GM18861 (cell line): Measurements from ENCODE around the gene ASB6.

Experiments used
- ATAC-seq: cut with Tn5 transposase; IDR thresholded peaks from one replicate; pipeline ENCODE4 v1.9.1; 2021; ENCODE audit not compliant: unreplicated experiment

ASB6 gene, protein sequence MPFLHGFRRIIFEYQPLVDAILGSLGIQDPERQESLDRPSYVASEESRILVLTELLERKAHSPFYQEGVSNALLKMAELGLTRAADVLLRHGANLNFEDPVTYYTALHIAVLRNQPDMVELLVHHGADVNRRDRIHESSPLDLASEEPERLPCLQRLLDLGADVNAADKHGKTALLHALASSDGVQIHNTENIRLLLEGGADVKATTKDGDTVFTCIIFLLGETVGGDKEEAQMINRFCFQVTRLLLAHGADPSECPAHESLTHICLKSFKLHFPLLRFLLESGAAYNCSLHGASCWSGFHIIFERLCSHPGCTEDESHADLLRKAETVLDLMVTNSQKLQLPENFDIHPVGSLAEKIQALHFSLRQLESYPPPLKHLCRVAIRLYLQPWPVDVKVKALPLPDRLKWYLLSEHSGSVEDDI

DNA sequence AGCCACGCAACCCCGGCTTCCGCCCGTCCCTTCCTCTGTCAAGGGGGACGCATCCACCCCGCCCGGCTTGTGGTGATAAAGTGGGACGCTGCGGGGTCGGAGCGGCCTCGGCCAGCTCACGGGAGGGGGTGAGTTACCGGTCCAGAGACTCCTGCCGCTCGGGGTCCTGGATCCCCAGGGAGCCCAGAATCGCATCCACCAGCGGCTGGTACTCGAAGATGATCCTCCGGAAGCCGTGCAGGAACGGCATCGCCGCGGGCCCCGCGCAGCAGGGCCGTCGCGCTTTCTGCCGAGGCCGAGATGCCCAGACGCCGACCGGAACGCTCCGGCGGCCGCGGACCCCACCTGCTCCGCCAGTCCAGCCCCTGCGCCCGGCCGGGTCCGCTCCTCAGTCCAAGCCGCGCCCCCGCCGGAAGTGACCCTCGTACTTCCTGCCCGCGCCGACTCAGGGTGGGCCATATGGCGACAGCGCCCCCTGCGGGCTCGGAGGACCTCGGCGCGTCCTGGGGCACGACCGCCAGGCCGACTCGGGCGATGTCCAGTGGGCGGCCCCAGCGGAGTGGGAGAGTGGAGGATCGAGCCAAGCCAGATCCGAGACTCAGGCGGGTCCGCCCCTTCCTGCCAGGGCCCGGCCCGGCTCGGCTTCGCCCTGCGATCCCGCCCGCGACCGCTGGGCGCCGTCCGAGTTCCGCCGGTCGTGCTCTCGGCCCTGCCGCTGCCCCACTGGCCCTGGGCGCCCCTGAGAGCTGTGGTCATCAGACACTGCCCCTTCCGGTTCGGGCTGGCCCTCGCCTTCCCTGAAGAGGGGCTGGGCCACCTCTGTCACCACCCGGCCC is at the start of gene ASB6:
TSS of gene ASB6 (minus strand) at position 402 of the 836 bp plus-strand sequence. CDS start at position 250, 152 bp downstream.
- peak; percentile 81 for ATAC-seq

DNA sequence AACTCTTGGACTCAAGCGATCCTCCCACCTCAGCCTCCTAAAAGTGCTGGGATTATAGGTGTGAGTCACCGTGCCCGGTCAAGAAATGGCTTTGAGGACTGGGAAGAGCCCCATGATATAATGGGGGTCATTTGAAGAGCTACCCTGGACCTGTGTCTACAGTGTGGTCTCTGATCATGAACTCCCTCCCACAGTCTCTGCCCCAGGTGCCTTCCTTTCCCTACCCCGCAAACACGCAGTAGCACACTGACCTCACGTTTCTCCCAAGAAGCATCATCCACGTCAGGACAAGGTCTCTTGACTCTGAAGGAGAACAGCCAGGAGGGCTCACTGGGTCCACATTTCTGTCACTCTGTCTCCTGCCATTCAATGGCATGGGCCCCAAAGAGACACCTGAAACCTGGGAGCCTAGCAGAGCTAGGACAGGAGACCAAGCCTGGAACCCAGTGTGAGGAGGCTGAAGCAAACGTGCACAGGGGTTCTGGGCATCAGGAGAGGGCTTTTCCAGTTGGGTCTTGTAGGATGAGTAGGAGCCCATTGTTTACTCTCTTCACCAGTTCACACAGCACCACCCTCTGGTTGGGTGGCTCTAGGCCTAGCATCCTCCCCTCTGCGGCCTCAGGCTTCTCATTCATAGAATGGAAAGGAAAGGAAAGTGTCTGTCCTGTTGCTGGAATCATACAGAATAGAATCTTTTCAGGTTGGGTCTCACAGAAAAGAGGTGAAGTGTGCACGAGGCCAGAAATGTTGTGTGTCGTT is 46.5 kb upstream of the ASB6 start:
- ATAC-seq = no peak

DNA sequence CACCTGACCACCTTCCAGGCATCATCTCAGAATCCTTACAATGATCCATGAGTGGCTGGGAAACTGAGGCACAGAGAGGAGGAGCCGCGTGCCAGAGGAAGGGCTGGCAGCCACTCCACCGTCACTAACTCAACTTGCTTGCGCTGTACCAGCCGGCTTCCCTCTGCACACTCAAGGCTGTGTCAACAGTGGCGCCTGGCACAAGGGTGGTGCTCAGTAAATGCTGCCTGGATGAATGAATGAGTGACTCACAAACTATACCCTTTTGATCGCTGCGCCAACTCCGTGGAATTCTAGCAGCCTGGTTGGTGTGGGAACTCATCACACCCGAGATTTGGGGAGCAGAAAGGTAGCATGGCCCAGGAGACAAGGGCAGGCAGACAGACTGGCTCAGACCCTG is 45.4 kb upstream of the ASB6 start:
- no peak for ATAC-seq

DNA sequence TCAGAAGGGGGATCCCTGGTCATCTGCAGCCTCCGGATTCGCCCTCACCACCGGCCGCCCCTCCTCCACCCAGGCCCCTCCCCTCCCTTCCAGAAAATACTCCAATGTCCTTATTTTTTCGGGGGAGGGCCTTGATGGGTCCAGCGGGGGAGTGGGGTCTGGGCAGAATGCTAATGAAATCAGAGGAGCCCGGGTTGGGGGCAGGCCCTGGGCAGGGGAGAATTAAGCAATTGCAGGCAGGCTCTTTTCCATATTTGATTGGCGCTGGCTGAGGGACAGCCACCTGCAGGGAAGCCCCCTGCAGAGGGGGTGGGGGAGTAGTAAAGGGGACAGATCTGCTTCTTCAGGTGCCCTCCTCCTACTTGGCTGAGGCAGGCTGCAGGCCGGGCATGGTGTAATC is 44.8 kb upstream of the ASB6 start:
- no peak for ATAC-seq

DNA sequence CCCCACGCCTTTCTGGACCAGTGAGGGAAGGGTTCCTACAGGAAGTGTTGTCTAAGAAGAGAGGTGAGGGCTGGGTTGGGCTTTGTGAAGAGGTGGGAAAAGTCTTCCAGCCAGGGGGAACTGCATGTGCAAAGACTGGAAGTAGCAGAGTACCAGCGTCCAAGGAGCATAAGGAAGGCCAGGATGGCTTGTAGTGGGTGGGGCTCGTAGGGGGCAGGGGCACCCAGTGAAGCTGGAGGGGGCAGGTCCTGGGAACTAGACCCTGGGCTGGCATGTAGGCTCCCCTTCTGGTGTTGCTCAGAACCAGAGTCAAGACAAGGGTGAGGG is 43.9 kb upstream of the ASB6 start:
- no peak for ATAC-seq

DNA sequence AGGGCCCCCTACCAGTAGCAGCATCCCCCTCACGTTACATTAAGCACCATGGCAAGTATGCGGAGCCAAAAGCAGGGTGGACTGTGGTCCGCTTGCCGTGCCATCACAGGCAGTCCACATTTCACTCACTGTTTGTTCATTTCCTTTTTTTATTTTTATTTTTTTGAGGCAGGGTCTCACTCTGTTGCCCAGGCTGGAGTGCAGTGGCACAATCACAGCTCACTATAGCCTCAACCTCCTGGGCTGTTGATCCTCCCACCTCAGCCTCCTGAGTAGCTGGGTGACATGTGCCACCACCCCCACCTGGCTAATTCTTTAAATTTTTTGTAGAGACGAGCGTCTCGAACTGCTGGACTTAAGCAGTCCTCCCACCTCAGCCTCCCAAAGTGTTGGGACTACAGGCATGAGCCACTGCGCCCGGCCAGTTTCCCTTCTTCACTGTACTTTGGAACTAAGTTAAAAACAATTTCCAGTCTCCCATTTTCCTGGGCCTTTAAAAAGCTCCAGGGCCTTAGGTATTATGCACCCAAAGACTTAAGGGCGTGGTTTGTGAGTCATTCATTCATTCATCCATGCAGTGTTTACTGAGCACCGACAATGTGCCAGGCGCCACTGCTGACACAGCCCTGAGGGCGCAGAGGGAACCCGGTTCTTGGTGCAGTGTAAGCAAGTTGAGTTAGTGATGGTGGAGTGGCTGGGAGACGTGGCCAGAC is 43.4 kb upstream of the ASB6 start:
- no peak for ATAC-seq

DNA sequence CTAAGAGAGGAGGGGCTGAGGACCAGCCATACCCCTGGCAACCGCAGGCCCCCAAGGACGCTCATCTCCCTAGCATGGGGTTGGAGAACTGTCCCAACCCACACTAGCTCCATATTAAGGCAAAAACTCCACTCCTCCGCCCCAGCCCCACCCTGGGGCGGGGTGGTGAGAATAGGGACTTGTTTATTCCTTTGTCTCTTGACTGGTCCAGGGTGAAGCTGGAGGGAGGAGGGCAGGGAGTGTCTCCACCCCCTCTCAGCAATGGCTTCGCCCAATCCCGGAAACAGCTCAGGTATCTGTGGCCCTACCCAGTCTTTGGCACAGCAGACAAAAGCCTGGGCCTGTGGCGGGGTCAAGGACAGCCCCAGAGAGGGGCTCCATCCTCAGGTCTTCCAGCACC is 40.4 kb upstream of the ASB6 start:
- ATAC-seq = no peak

DNA sequence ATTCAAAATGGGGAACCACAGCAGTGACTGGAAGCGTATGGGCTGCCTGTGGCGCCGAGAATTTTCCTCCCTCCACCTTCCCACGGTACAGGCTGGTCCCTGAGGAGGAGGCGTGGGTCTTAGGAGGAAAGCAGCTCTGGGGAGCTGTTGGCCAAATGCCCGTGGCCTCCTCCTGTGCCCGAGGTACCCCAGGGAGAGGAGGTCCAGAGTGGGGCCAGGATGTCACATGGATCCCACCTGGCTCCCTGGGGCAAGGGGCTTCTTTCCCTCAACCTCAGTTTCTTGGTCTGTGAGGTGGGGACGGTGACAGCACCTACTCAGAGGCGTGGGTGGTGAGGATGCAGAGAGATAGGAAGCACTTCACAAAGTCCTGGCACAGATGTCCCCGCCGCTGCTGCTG is 40.0 kb upstream of the ASB6 start:
- no peak for ATAC-seq

DNA sequence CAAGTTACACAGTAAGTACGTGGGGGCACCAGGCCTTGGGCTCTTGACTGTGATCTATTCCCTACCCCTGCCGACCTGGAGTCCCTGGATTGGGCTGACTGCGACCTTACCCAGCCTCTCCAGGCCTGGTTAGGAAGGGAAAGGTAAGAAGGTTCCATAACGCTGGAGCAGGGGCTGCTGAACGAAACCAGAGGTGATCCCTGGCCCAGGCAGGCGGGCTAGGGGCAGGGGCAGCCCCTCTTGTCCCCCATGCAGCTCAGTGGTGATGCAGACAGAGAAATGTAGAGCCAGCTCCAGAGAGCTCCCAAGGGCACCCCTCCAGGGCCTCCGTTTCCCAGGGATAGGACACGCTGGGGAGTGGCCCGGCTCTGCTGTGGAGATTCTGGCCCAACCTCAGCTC is 37.6 kb upstream of the ASB6 start:
- ATAC-seq = no peak

DNA sequence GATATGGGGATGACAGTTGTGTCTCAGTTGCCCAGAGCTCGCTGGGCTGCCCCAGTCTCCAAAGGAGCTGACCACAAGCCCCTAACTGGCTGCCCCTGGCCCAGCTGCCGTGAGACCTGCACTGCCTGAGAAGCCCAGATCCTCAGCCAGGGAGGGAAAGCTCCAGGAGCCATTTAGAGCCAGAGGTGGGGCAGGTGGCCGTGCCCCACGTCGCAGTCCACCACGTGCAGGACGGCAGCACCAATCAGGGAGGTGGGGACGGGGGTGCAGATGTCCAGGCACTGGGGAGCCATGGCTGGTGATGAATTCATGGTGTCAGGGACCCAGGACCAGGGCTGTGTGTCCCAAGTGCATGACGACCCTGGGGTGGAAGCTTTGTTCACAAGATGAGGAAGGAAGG is 36.9 kb upstream of the ASB6 start:
- no peak for ATAC-seq

DNA sequence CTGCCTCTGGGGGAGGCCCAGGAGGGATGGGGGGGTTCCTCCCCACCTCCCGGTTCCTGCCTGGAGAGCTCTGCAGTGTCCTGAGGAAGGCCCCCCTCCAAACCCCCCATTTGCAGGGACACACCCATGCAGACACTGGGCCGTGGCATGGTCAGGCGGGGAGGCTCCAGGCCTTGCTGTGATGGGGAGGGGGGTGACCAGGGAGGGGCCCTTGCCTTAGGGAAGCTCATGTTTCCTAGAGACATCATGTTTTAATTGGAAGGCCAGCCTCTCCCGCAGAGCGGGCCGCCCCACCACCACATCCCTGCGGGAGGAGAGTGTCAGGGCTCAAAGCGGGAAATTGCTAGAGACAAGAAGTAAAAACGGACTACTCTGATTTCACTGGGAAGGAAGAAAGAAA is 35.5 kb upstream of the ASB6 start:
- no peak for ATAC-seq

DNA sequence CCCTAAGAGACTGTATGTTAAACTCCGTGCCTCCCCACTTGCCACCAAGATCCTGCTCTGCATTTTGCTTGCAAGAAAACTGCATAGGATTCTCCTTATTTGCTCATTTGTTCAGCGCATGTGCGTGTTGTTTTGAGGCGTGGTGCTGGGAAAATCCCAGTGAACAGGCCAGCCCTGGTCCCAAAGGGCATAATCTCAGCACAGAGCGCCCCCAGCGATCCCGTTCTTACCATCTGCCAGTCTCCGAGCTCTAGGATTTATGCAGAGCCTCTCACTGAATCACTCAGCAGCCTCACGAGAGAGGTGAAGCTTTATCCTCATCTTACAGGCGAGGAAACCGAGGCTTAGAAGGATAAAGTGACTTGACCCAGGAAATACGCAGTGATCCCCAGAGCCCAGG is 35.0 kb upstream of the ASB6 start:
- no peak for ATAC-seq

DNA sequence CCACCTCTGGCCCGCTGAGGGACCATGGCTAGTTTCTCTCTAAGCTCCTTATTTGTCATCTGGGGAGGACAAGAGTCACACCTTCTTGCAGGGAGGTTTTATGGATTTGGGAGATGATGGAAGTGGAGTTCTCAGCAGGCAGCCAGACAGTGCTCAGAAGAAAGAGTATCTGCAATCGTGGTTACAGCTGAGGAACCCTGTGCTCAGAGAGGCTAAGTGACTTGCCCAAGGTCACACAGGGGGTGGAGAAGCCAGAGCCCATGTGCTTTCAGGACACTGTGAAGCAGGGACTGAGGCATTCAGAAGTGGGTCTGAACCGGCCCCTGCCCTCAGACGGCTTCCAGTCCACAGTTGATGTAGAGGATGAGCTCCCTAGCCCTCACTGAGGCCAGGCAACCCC is 34.3 kb upstream of the ASB6 start:
- no peak for ATAC-seq

DNA sequence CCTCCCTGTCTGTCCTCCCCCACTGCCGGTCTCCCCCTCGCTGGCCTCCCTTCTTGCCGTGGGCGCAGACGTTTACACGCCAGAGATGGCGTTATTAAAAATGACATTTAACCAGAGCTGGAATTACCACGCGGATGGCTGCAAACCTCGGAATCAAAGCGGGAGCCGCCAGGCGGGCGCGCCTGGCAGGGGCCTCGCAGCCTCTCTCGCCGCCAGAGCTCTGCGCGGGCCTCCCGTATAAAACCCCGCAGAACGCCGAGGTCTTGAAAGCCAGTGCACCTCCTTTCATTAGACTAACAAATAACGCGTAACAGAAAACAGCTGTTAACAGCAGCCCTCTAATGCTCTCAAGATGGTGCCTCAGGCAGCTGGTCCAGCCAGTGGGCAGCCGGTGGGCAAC is 33.7 kb upstream of the ASB6 start:
- no peak for ATAC-seq

DNA sequence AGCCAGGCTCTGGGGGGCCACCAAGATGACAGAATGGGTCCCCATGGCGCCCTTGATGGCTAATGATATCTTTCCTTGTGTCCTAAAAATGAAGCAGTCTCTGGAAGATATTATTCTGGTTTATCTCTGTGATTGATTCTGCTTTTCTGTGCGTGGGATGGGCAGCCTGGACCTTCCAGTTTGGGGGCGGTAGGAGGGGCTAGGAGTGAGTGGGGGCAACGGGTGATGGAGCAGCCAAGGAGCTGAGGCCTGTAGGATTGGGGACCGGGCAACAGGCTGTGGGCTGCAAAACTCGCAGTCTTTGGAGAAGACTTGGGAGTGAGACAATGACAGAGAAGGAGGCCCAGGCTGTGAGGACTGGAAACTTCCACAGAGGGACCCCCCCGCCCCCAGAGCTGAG is 32.3 kb upstream of the ASB6 start:
- ATAC-seq = no peak

DNA sequence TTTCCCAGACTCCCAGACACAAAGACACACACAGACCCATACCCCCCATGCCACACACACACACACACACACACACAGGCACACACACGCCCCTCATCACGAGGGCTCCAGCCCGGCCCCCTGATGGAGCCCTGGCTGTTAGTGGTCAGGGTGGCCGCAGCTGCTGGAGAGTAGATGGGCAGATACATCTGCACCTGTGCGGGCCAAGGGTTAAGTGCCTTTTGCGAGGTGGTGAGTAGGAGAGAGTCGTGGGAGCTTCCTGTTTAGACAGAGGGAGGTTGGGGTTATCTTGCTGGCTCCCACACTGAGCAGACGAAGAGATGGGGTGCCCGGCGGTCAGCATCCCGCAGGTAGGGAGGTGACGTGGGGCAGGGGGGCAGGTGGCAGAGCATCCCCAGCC is 31.7 kb upstream of the ASB6 start:
- ATAC-seq = no peak

DNA sequence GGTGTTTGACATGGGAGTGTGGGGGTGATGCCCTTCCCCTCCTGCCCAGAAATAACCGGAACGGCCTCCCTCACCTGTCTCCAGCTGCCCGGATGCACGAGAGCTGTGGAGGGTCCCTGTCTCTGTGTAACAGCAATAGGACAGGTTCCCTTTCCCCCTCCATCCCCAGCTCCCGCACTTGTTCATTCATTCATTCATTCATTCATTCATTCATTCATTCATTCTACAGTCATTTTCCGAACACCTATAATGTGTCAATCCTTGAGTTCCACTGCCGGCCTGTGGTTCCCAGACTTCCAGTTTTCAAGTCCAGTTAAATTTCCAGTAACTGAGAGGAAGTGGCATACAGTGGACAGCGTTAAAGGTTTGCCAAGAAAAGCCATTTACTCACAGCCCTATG is 30.8 kb upstream of the ASB6 start:
- no peak for ATAC-seq

DNA sequence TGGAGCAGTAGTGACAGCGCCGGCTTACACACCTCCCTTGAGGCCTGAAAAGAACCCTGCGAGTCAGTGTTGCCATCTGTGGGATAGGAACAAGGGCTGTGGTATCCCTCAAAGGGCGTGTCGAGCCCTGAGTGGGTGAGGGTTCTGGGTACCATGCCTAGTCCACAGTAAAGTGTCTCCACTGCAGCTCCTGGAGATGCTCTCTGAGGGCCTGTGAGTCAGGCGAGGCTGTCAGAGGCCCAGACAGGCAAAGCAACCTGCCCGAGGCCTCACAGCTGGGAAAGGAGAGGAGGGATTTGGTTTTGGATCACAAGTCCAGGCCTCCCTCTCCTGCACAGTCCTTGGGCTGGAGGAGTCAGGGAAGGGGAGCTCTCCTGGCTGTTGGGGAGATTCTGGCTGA is 29.6 kb upstream of the ASB6 start:
- ATAC-seq = no peak

DNA sequence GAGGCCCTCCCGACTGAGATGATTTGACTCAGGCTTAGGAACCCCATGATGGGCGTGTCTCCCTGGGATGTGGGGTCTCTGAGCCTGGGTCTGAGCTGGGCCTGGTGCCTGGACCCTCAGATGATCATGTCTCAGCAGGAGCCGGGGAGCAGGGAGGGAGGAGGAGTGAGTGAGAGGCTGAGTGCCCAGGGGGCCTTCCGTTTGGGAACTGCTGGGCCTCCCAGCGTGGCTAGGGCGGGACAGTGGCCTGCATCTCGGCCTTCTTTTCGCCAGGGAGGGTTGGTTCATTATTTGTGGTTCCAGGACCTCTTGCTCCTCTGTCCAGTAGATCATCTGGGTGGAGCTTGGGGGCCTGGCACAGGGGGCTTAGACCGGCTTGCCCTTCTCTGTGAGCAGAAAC is 29.1 kb upstream of the ASB6 start:
- no peak for ATAC-seq

DNA sequence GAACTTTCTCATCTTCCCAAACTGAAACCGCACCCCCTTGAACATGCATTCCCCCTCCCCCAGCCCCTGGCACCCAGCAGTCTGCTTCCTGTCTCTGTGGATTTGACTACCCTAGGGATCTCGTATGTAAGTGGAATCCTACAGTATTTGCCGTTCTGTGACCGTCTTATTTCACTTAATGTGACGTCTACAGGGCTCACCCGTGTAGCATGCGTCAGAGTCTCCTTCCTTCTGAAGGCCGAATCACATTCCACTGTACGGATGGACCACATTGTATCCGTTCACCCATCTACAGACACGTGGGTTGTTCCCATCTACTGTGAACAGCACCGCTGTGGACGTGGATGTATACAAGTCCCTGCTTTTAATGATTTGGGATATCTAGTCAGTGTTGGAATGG is 28.0 kb upstream of the ASB6 start:
- ATAC-seq = no peak

DNA sequence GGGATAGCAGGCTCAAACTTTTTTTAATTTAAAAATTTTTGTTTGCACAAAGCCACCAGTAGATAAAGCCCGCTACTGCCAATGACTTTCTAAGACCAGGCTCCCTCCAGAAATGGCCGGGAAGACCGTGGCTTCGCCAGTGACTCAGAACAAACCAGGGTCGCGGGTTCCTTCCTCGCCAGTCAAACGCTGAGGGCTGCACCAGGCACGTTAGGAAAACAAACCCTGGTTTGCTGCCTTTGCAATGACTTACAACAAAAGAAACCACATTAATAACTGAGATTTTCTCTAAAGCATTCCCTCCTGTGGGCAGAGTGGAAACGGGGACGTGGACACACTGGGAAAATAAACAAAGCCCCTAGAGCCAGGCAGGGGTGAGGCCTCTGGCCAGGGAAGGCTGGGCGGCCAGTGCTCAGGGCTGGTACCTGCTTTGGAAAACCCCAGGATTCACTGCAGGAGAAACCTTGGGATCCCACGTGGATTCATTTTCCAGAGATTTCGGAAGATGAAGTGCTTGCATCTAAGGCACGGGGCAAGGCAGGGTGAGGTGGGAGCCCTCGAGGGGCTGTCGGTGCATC is 27.3 kb upstream of the ASB6 start:
- ATAC-seq = no peak
